Sigmoid colon (tissue), 4 donors: ENCODE results near the gene CDH23.

ENCODE experiments used
- CTCF ChIP-seq, 4 experiments: fragments of 450-650 bp in 3 of 4; fragments of 200-600 bp in 1 of 4; IDR thresholded peaks; one replicate each; pipeline ENCODE4 v1.5.1; 2016 to 2019; ENCODE audit warnings: antibody characterized with exemption in 4 of 4, mild to moderate bottlenecking in 3 of 4, moderate library complexity in 2 of 4
- EP300 ChIP-seq, 4 donors: sonication (generic); formaldehyde crosslinking; IDR thresholded peaks; one replicate each; pipeline ENCODE4 v1.6.1; 2017; ENCODE audit warnings: antibody characterized with exemption in 4 of 4
- POLR2A ChIP-seq, 2 donors: fragments of 450-650 bp; IDR thresholded peaks; one replicate each; pipeline ENCODE4 v1.6.1; 2016; ENCODE audit warnings: antibody characterized with exemption in 2 of 2, mild to moderate bottlenecking in 2 of 2, moderate library complexity in 2 of 2
- POLR2AphosphoS5 ChIP-seq, 4 donors: sonication (generic); formaldehyde crosslinking; IDR thresholded peaks; one replicate each; pipeline ENCODE4 v1.6.1; 2017; ENCODE audit warnings: antibody characterized with exemption in 4 of 4

- TF ChIP-seq CTCF (IDR thresholded peaks at IDR 0.05), result no peak
- no peak for TF ChIP-seq POLR2A (IDR thresholded peaks at IDR 0.05)
- TF ChIP-seq POLR2AphosphoS5 (IDR thresholded peaks at IDR 0.05), result no peak
- no peak for TF ChIP-seq EP300 (IDR thresholded peaks at IDR 0.05)
These were observed 349.0 kb downstream of the CDH23 start for GRCh38 chr10:71745664-71746250.
